ENCODE data around the gene CSF1R.

The CSF1R gene

GRCh38 chr5:150120617-150121447 lies 34.5 kb upstream of the CSF1R start:
- DNase-seq = no peak

GRCh38 chr5:150120062-150120441 lies 33.7 kb upstream of the CSF1R start:
- DNase-seq = no peak

GRCh38 chr5:150119421-150120061 lies 33.2 kb upstream of the CSF1R start:
- no peak for DNase-seq

GRCh38 chr5:150118561-150119229 lies 32.3 kb upstream of the CSF1R start:
- no peak for DNase-seq

GRCh38 chr5:150117945-150118560 lies 31.7 kb upstream of the CSF1R start:
- DNase-seq = no peak

- no peak for DNase-seq
Measured at GRCh38 chr5:150116667-150117400, 30.5 kb upstream of the CSF1R start.

GRCh38 chr5:150114773-150115408 lies 28.5 kb upstream of the CSF1R start:
- no peak for DNase-seq

- no peak for DNase-seq
Measured at GRCh38 chr5:150114102-150114641, 27.8 kb upstream of the CSF1R start.

- DNase-seq = no peak
Measured at GRCh38 chr5:150113047-150113744, 26.8 kb upstream of the CSF1R start.

- DNase-seq = no peak
Measured at GRCh38 chr5:150112201-150113046, 26.1 kb upstream of the CSF1R start.

- DNase-seq = no peak
Measured at GRCh38 chr5:150111122-150111521, 24.8 kb upstream of the CSF1R start.

GRCh38 chr5:150109921-150110320 lies 23.6 kb upstream of the CSF1R start:
- no peak for DNase-seq

- DNase-seq = no peak
Measured at GRCh38 chr5:150108711-150109514, 22.6 kb upstream of the CSF1R start.

- no peak for DNase-seq
Measured at GRCh38 chr5:150107909-150108447, 21.6 kb upstream of the CSF1R start.

- no peak for DNase-seq
Measured at GRCh38 chr5:150106674-150107426, 20.5 kb upstream of the CSF1R start.

- no peak for DNase-seq
Measured at GRCh38 chr5:150105928-150106615, 19.7 kb upstream of the CSF1R start.

- DNase-seq = no peak
Measured at GRCh38 chr5:150104550-150104870, 18.2 kb upstream of the CSF1R start.
